ENCODE data around the gene NSD1. TPM values are rescaled to one million over a fixed set of nuclear protein-coding genes. Genes with fewer than 3 reads are reported as not detected.

NSD1 gene
- total and polyA plus RNA-seq, 7 donors = 3.0 to 41.5 (median 34.6) TPM

DNA sequence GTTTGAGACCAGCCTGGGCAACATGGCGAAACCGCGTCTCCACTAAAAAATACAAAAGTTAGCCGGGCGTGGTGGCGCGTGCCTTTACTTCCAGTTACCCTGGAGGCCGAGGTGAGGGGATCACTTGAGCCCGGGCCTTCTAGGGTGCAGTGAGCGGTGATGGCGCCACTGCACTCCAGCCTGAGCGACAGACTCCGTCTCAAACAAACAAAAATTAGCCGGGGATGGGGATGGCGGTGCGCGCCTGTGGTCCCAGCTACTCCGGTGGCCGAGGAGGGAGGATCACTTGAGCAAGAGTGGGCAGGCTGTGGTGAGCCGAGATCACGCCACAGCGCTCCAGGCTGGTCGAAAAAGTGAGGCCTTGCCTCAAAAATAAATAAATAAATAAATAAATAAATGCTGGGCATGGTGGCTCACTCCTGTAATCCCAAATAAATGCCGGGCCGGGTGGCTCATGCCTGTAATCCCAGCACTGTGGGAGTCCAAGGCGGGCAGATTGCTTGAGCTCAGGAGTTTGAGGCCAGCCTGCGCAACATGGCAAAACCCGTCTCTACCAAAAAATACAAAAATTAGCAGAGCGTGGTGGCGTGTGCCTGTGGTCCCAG, 16.0 kb upstream of the NSD1 start:
- Histone ChIP-seq H3K4me3 (no peak overlapping the region), H3K4me1 (peaks cover 2 to 20% (median 12%) of the 10 kb centered on the region in 4 donors), H3K27me3 (no peaks in the 10 kb centered on the region), H3K9me3 (no peaks in the 10 kb centered on the region), H3K27ac (peak overlapping the region in 3 of 4 donors; percentile 72 to 76 (median 73)), H3K36me3 (no peaks in the 10 kb centered on the region)
- intact Hi-C loops (cut with DNase I) = loop anchor here (2.0 to 5.0 kb wide), 2 partner anchors 15 to 75 kb away; partner anchors contain the start of gene NSD1
- TF ChIP-seq, protein P1, sequence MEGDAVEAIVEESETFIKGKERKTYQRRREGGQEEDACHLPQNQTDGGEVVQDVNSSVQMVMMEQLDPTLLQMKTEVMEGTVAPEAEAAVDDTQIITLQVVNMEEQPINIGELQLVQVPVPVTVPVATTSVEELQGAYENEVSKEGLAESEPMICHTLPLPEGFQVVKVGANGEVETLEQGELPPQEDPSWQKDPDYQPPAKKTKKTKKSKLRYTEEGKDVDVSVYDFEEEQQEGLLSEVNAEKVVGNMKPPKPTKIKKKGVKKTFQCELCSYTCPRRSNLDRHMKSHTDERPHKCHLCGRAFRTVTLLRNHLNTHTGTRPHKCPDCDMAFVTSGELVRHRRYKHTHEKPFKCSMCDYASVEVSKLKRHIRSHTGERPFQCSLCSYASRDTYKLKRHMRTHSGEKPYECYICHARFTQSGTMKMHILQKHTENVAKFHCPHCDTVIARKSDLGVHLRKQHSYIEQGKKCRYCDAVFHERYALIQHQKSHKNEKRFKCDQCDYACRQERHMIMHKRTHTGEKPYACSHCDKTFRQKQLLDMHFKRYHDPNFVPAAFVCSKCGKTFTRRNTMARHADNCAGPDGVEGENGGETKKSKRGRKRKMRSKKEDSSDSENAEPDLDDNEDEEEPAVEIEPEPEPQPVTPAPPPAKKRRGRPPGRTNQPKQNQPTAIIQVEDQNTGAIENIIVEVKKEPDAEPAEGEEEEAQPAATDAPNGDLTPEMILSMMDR (IDR thresholded peaks at IDR 0.05) = no peak
- TF ChIP-seq POLR2AphosphoS5 (IDR thresholded peaks at IDR 0.05) (no peak), POLR2A (IDR thresholded peaks at IDR 0.05) (no peak), EP300 (IDR thresholded peaks at IDR 0.05) (no peak)
- 97 to 98% methylated on average over 30 of the region's 30 CpGs for WGBS, 2 donors
- no peak for DNase-seq

DNA sequence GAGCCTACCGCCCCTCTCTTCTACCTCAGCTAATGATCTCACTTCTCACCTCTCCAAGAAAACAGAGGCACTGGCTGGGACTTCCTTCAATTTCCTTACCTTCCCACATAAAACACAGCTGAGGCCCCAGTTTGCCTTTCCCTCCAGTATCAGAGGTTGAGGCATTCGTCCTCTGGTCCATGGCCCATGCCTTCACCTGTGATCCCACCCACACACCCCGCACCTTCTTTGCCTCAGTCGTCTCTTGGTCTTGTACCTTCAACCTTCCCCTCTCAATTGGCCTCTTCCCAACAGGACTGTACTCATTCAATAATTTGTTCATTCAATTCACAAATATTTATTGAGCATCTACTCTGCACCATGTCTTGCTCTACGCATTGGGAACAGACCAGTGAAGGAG, 11.0 kb upstream of the NSD1 start:
- 97 to 98% methylated on average over 5 of the region's 5 CpGs for WGBS, 2 donors
- intact Hi-C loops (cut with DNase I) = no loop called here
- H3K4me1 ChIP-seq = no peaks in the 10 kb centered on the region

DNA sequence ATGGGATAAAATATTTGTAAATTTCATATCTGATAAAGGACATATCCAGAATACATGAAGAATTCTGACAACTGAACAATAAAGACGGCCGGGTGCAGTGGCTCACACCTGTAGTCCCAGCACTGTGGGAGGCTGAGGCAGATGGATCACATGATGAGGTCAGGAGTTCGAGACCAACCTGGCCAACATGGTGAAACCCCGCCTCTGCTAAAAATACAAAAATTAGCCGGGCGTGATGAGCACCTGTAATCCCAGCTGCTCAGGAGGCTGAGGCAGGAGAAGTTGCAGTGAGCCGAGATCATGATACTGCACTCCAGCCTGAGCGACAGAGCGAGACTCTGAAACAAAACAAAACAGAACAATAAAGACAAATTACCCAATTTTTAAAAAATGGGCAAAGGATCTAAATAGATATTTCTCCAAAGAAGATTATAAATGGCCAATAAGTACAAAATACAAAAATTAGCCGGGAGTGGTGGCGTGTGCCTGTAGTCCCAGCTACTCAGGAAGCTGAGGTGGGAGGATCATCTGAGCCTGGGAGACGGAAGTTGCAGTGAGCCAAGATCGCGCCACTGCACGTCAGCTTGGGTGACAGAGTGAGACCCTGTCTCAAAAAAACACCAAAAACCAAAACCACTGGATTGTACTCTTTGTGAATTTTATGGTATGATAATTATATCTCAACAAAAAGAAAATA, 9.6 kb upstream of the NSD1 start:
- 81 to 88% methylated on average over 15 of the region's 15 CpGs for WGBS, 2 donors
- TF ChIP-seq EP300 (IDR thresholded peaks at IDR 0.05) (no peak), POLR2AphosphoS5 (IDR thresholded peaks at IDR 0.05) (no peak), POLR2A (IDR thresholded peaks at IDR 0.05) (no peak)
- TF ChIP-seq, protein P1 (IDR thresholded peaks at IDR 0.05) = no peak
- intact Hi-C loops (cut with DNase I) = no loop called here
- Histone ChIP-seq H3K27ac (no peak overlapping the region), H3K36me3 (no peaks in the 10 kb centered on the region), H3K27me3 (no peaks in the 10 kb centered on the region), H3K4me1 (no peaks in the 10 kb centered on the region), H3K4me3 (no peak overlapping the region), H3K9me3 (no peaks in the 10 kb centered on the region)
- DNase-seq = no peak

More for the DNA sequence above, 11.0 kb upstream of the NSD1 start:
- Histone ChIP-seq H3K27ac (no peak overlapping the region), H3K4me3 (no peak overlapping the region), H3K27me3 (no peaks in the 10 kb centered on the region), H3K36me3 (no peaks in the 10 kb centered on the region), H3K9me3 (no peaks in the 10 kb centered on the region)
- TF ChIP-seq EP300 (IDR thresholded peaks at IDR 0.05) = no peak
- TF ChIP-seq, protein P1 (IDR thresholded peaks at IDR 0.05) = no peak
- DNase-seq = no peak

DNA sequence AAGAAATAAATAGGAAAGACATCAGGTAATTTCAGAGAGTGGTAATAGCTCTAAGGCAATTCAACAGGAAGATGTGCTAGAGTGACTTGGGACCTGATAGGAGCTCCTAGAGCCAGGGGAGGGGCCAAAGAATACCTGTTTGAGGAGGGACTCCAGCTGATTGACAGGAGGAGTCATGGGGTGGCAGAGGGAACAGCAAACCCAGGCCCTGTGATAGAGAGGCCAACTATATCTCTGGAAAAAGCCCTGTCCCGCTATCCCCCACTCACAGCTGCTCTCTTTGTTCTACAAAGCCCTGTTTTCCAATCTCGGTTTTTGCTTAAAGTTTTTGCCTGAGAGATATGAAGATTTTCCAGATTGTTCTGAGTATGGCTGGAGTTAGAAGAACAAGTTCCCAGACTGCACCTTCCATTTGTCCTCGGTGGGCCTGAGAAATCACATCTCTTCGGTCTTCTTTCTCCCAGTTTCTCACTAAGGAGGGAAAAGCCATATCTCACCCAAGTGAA, 9.0 kb upstream of the NSD1 start:
- DNase-seq = no peak
- intact Hi-C loops (cut with DNase I) = no loop called here
- 87 to 88% methylated on average over 4 of the region's 4 CpGs for WGBS, 2 donors
- no peaks in the 10 kb centered on the region for H3K4me1 ChIP-seq
- no peaks in the 10 kb centered on the region for H3K27me3 ChIP-seq
- no peak overlapping the region for H3K27ac ChIP-seq
- H3K4me3 ChIP-seq = no peak overlapping the region
- H3K36me3 ChIP-seq = no peaks in the 10 kb centered on the region
- TF ChIP-seq, protein P1 (IDR thresholded peaks at IDR 0.05) = no peak
- TF ChIP-seq POLR2A (IDR thresholded peaks at IDR 0.05) (no peak), EP300 (IDR thresholded peaks at IDR 0.05) (no peak), POLR2AphosphoS5 (IDR thresholded peaks at IDR 0.05) (no peak)
- no peaks in the 10 kb centered on the region for H3K9me3 ChIP-seq

Data from sigmoid colon (tissue), 7 donors.